Activated T-cell treated with anti-CD3 and anti-CD28 coated beads, Interleukin-2, amount 50 U/mL, for 72 hours (primary cell): ENCODE results near the gene CELA3B. TPM values are rescaled to one million over a fixed set of nuclear protein-coding genes. Genes with fewer than 3 reads are reported as not detected.
"Not testable (repeated sequence)": the region's sequence is repeated elsewhere in the genome, so short reads cannot be mapped to it uniquely, and the experiment has no call there.

Experiments
- ATAC-seq, 2 donors: fragments of 150-1000 bp; cut with Tn5 transposase; replicated peaks in 1 of 2; 2 replicates each; pipeline ENCODE4 v1.10.0; 2021; ENCODE audit warnings: moderate library complexity in 2 of 2, mild to moderate bottlenecking in 1 of 2
- DNase-seq, 2 donors: peaks; one replicate each; pipeline ENCODE4 v3.0.0; 2021 to 2022; ENCODE audit warnings: mixed read lengths in 1 of 2
- H3K27ac Mint-ChIP-seq: one replicate; pipeline ENCODE4 v1.8.0; 2022; ENCODE audit warnings: mild to moderate bottlenecking, moderate library complexity, mixed read lengths
- H3K27me3 Mint-ChIP-seq: one replicate; pipeline ENCODE4 v1.8.0; 2022; ENCODE audit warnings: low read depth, mixed read lengths
- H3K36me3 Mint-ChIP-seq, 2 donors: one replicate each; pipeline ENCODE4 v1.8.0; 2022; ENCODE audit warnings: mixed read lengths in 2 of 2, mild to moderate bottlenecking in 1 of 2; ENCODE audit not compliant: insufficient read depth in 2 of 2
- H3K4me1 Mint-ChIP-seq: one replicate; pipeline ENCODE4 v1.8.0; 2022; ENCODE audit warnings: low read depth, mixed read lengths
- H3K4me3 Mint-ChIP-seq, 2 donors: one replicate each; pipeline ENCODE4 v1.8.0; 2022; ENCODE audit warnings: mild to moderate bottlenecking in 2 of 2, mixed read lengths in 2 of 2, moderate library complexity in 2 of 2
- H3K9me3 Mint-ChIP-seq, 2 donors: one replicate each; pipeline ENCODE4 v1.8.0; 2022; ENCODE audit warnings: mixed read lengths in 2 of 2
- total RNA-seq, 2 donors: library from RNA; stranded (reverse); gene quantifications; one replicate each; pipeline ENCODE4 v1.2.3, GENCODE V29; 2022

CELA3B gene
- total RNA-seq, 2 donors from 2014 or later: not detected

DNA sequence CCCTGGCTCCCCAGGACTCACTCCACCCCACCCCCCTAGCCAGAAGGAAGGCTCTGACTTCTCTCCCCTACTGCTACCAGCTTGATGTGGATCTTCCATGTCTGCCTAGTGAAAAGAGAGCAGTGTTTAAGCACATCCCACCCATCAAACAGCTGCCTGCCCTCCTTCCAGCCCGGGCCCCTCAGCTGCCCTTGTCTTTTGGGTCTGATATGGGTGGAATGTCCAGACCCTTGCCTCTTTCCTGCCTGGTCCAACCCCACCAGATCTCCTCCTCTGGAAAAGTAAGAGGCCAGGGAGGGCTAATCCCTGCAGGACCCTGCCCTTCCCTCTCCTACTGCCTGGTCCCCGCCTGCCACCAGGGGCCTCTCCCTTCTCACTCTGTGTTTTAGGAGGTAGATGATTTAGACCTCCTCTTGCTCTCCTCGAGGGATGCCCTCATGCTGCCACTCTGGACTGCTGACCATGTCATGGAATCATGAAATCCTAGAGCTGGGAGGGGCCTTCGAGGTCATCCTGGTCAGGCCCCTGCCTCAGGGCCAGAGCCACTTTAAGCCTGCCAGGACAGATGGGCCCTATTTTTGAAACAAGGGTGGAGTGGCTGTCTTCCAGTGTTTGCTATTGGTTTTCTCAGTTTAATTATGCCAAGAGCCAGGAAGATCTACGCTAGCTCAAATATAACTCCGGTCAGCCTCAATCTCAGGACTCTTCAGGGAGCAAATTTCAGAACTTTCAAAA lies 23.9 kb upstream of the CELA3B start:
- Mint-ChIP-seq H3K27me3 (no peaks in the 10 kb centered on the region), H3K4me3 (no peak overlapping the region), H3K36me3 (no peaks in the 10 kb centered on the region), H3K9me3 (no peaks in the 10 kb centered on the region), H3K4me1 (peaks cover 21% of the 10 kb centered on the region), H3K27ac (no peak overlapping the region)
- DNase-seq (no peak), ATAC-seq (no peak)

GRCh38 chr1:21955058-21955457 lies 21.8 kb upstream of the CELA3B start:
- no peak overlapping the region for H3K4me3 Mint-ChIP-seq

GRCh38 chr1:21955501-21956281 lies 21.1 kb upstream of the CELA3B start:
- DNase-seq (no peak), ATAC-seq (no peak)
- Mint-ChIP-seq H3K27me3 (no peaks in the 10 kb centered on the region), H3K4me1 (peaks cover 34% of the 10 kb centered on the region), H3K27ac (no peak overlapping the region), H3K9me3 (no peaks in the 10 kb centered on the region), H3K4me3 (peak overlapping the region in 1 of 2 donors; percentile 31), H3K36me3 (no peaks in the 10 kb centered on the region)

More at GRCh38 chr1:21955058-21955457, 21.8 kb upstream of the CELA3B start:
- no peaks in the 10 kb centered on the region for H3K36me3 Mint-ChIP-seq
- ATAC-seq (no peak), DNase-seq (no peak)
- H3K4me1 Mint-ChIP-seq: peaks cover 34% of the 10 kb centered on the region
- no peak overlapping the region for H3K27ac Mint-ChIP-seq
- H3K9me3 Mint-ChIP-seq: no peaks in the 10 kb centered on the region
- H3K27me3 Mint-ChIP-seq: no peaks in the 10 kb centered on the region

DNA sequence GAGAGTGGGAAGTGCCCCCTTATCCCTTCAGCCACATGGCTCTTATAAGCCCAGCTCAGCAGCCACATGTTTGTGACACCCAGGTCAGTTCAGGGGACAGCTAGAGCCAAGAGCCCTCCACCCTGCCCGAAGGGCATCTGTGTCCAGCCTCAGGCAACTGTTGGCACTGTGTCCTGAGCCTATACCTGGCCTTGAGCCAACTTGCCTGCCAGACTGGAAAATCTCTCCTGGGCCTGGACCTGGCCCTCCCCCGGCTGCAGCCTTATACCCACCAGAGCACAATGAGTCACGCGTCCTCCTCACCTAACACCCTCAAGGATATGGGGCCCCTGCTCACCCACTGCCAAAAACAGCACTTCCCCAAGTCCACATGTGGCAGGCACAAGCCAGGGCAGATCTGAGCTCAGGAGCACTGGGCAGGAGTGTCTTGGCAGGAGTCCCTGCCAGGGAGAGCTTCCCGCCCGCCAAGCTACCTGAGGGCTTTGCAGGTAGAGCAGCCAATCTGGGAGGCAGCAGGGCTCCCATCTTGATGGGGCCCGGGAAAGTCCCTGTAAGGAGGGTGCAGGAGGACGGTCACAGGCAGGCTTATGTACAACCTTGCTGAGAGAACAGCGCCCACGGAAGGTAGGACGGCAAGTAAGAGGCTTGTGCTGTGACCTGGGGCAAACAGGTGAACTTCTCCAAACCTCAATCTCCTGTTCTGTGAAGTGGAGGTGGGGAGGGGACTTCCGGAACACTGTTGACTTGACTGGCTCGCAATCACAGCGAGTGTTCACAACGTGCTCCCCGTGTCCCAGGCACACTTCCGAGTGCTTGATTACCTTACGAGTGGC lies 19.9 kb upstream of the CELA3B start:
- DNase-seq (peak; percentile 33 to 59), ATAC-seq (peak; percentile 84 to 91)
- H3K9me3 Mint-ChIP-seq: no peaks in the 10 kb centered on the region
- H3K27me3 Mint-ChIP-seq: no peaks in the 10 kb centered on the region
- H3K4me1 Mint-ChIP-seq: peaks cover 34% of the 10 kb centered on the region
- H3K36me3 Mint-ChIP-seq: no peaks in the 10 kb centered on the region
- H3K4me3 Mint-ChIP-seq: peak overlapping the region; percentile 59 to 69
- peak overlapping the region; percentile 2 for H3K27ac Mint-ChIP-seq

- H3K4me1 Mint-ChIP-seq: peaks cover 36% of the 10 kb centered on the region
- H3K36me3 Mint-ChIP-seq: no peaks in the 10 kb centered on the region
- no peak for ATAC-seq
- DNase-seq: no peak
- H3K4me3 Mint-ChIP-seq: no peak overlapping the region
- H3K27ac Mint-ChIP-seq: no peak overlapping the region
- no peaks in the 10 kb centered on the region for H3K9me3 Mint-ChIP-seq
- H3K27me3 Mint-ChIP-seq: peaks cover 5% of the 10 kb centered on the region
These were observed 15.5 kb upstream of the CELA3B start for GRCh38 chr1:21961337-21961736.

GRCh38 chr1:21961799-21962198 lies 15.0 kb upstream of the CELA3B start:
- DNase-seq (no peak), ATAC-seq (no peak)
- Mint-ChIP-seq H3K36me3 (no peaks in the 10 kb centered on the region), H3K4me3 (no peak overlapping the region), H3K4me1 (peaks cover 31% of the 10 kb centered on the region), H3K27me3 (peaks cover 5% of the 10 kb centered on the region), H3K9me3 (no peaks in the 10 kb centered on the region), H3K27ac (no peak overlapping the region)

GRCh38 chr1:21963477-21964217 lies 13.2 kb upstream of the CELA3B start:
- peak; percentile 85 to 86 for ATAC-seq
- no peaks in the 10 kb centered on the region for H3K36me3 Mint-ChIP-seq
- no peaks in the 10 kb centered on the region for H3K9me3 Mint-ChIP-seq
- H3K4me1 Mint-ChIP-seq: peaks cover 13% of the 10 kb centered on the region
- peak overlapping the region; percentile 54 for H3K27ac Mint-ChIP-seq
- peak; percentile 74 to 85 for DNase-seq
- H3K4me3 Mint-ChIP-seq: no peak overlapping the region
- H3K27me3 Mint-ChIP-seq: peaks cover 5% of the 10 kb centered on the region

- peaks cover 5% of the 10 kb centered on the region for H3K27me3 Mint-ChIP-seq
- peaks cover 6% of the 10 kb centered on the region for H3K4me1 Mint-ChIP-seq
- DNase-seq (no peak), ATAC-seq (peak in 1 of 2 donors; percentile 32)
- no peaks in the 10 kb centered on the region for H3K36me3 Mint-ChIP-seq
- H3K4me3 Mint-ChIP-seq: no peak overlapping the region
- H3K9me3 Mint-ChIP-seq: no peaks in the 10 kb centered on the region
- no peak overlapping the region for H3K27ac Mint-ChIP-seq
These were observed 10.4 kb upstream of the CELA3B start for GRCh38 chr1:21966247-21967000.

GRCh38 chr1:21967216-21967615 lies 9.6 kb upstream of the CELA3B start:
- not testable (repeated sequence) for H3K27me3 Mint-ChIP-seq, H3K4me3 Mint-ChIP-seq, H3K4me1 Mint-ChIP-seq, ATAC-seq, H3K27ac Mint-ChIP-seq, H3K36me3 Mint-ChIP-seq, H3K9me3 Mint-ChIP-seq, DNase-seq

GRCh38 chr1:21969066-21969465 lies 7.8 kb upstream of the CELA3B start:
- not testable (repeated sequence) for H3K4me1 Mint-ChIP-seq, H3K9me3 Mint-ChIP-seq, H3K36me3 Mint-ChIP-seq, H3K27me3 Mint-ChIP-seq, H3K27ac Mint-ChIP-seq, H3K4me3 Mint-ChIP-seq, ATAC-seq, DNase-seq

GRCh38 chr1:21970523-21970922 lies 6.3 kb upstream of the CELA3B start:
- not testable (repeated sequence) for H3K27ac Mint-ChIP-seq, H3K4me3 Mint-ChIP-seq, ATAC-seq, H3K27me3 Mint-ChIP-seq, H3K9me3 Mint-ChIP-seq, H3K4me1 Mint-ChIP-seq, DNase-seq, H3K36me3 Mint-ChIP-seq

DNA sequence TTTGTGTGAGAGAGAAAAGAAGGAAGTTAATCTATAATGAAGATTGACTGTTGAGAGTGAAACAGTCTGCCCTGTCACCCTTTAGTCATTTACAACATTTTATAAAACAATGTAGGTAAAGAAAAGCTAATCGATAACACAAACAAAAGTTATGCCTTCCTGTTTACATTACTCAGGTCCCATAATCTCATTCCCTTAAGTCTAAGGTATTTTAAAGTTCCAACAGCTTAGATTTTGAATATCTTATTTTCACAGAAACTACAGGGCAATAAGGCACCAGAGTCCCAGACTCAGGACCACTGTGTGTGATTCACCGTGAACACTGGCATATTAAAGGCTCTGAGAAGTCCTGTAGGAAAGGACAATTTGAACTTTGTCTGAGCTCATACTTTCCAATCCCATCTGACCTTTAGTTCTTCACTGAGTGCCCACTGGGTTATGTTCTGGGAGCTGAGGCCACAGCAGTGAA lies 3.8 kb upstream of the CELA3B start:
- not testable (repeated sequence) for H3K27ac Mint-ChIP-seq, H3K4me3 Mint-ChIP-seq, DNase-seq, ATAC-seq, H3K27me3 Mint-ChIP-seq, H3K36me3 Mint-ChIP-seq, H3K9me3 Mint-ChIP-seq, H3K4me1 Mint-ChIP-seq
